GM12892 (cell line): Measurements from ENCODE around the gene SERPINI1.

Experiments used
- POLR2A ChIP-seq: IDR thresholded peaks from 2 replicates; pipeline ENCODE4 v1.6.1; 2011; ENCODE audit warnings: low read depth, low read length, control low read depth
- POLR2AphosphoS5 ChIP-seq: IDR thresholded peaks from 2 replicates; pipeline ENCODE4 v1.6.1; 2011; ENCODE audit warnings: low read depth, low read length, control low read depth
- TAF1 ChIP-seq: IDR thresholded peaks from 2 replicates; pipeline ENCODE4 v1.6.1; 2011; ENCODE audit warnings: low read depth, mild to moderate bottlenecking, control low read depth, low read length, borderline replicate concordance

DNA sequence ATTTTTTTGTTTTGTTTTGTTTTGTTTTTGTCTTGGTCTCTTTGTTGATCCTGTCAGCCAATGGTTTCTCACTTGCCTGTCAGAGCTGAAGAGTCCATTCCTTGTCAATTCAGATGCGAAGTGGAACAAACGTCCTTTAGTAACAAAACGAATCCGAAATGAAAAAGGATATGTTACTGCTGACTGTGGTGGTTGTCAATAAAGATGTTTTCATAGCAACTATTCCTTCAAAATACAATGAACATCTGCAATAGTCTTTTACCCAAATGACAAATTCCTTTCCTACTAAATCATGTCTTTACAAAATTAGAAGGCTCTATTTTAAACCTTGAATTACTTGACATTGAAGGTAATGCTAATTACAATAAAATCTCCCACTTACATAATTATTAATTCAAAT, 134.7 kb downstream of the SERPINI1 start:
- TF ChIP-seq TAF1 (no peak), POLR2A (no peak), POLR2AphosphoS5 (no peak)
